ENCODE measurements around the gene UBE2F. TPM values are rescaled to one million over a fixed set of nuclear protein-coding genes. Genes with fewer than 3 reads are reported as not detected.
"Not testable (repeated sequence)": the region's sequence is repeated elsewhere in the genome, so short reads cannot be mapped to it uniquely, and the experiment has no call there.

Gene UBE2F
- polyA plus RNA-seq, 4 donors, result 40.5 to 50.6 (median 45.8) TPM

GRCh38 chr2:237943395-237944094 is 23.3 kb upstream of the UBE2F start:
- DNase-seq (ENCODE audit: low read depth in 4 of 4, low spot score in 3 of 4), result no peak

- no peak for DNase-seq (ENCODE audit: low read depth in 4 of 4, low spot score in 3 of 4)
These were observed 22.5 kb upstream of the UBE2F start for GRCh38 chr2:237944302-237944701.

- no peak for DNase-seq (ENCODE audit: low read depth in 4 of 4, low spot score in 3 of 4)
These were observed 20.4 kb upstream of the UBE2F start for GRCh38 chr2:237946423-237946822.

- DNase-seq (ENCODE audit: low read depth in 4 of 4, low spot score in 3 of 4), result not testable (repeated sequence)
These were observed 15.5 kb upstream of the UBE2F start for GRCh38 chr2:237951354-237951753.

GRCh38 chr2:237951878-237952277 is 14.9 kb upstream of the UBE2F start:
- DNase-seq (ENCODE audit: low read depth in 4 of 4, low spot score in 3 of 4), result no peak

GRCh38 chr2:237952851-237953250 is 14.0 kb upstream of the UBE2F start:
- no peak for DNase-seq (ENCODE audit: low read depth in 4 of 4, low spot score in 3 of 4)

- DNase-seq (ENCODE audit: low read depth in 4 of 4, low spot score in 3 of 4), result no peak
These were observed 11.0 kb upstream of the UBE2F start for GRCh38 chr2:237955640-237956401.

- no peak for DNase-seq (ENCODE audit: low read depth in 4 of 4, low spot score in 3 of 4)
These were observed 10.4 kb upstream of the UBE2F start for GRCh38 chr2:237956402-237956736.

GRCh38 chr2:237961637-237962036 is 5.2 kb upstream of the UBE2F start:
- DNase-seq (ENCODE audit: low read depth in 4 of 4, low spot score in 3 of 4), result no peak

- no peak for DNase-seq (ENCODE audit: low read depth in 4 of 4, low spot score in 3 of 4)
These were observed 4.3 kb upstream of the UBE2F start for GRCh38 chr2:237962432-237963084.

- DNase-seq (ENCODE audit: low read depth in 4 of 4, low spot score in 3 of 4), result not testable (repeated sequence)
These were observed 3.3 kb upstream of the UBE2F start for GRCh38 chr2:237963490-237963991.

- DNase-seq (ENCODE audit: low read depth in 4 of 4, low spot score in 3 of 4), result no peak
These were observed 2.6 kb upstream of the UBE2F start for GRCh38 chr2:237964194-237964577.

GRCh38 chr2:237964578-237965404 is 2.0 kb upstream of the UBE2F start:
- no peak for DNase-seq (ENCODE audit: low read depth in 4 of 4, low spot score in 3 of 4)

GRCh38 chr2:237965844-237966243 is 970 bp upstream of the UBE2F start:
- DNase-seq (ENCODE audit: low read depth in 4 of 4, low spot score in 3 of 4), result not testable (repeated sequence)

- DNase-seq (ENCODE audit: low read depth in 4 of 4, low spot score in 3 of 4), result no peak
These were observed 607 bp upstream of the UBE2F start for GRCh38 chr2:237966250-237966564.

GRCh38 chr2:237967463-237967951 is 693 bp downstream of the UBE2F start:
- no peak for DNase-seq (ENCODE audit: low read depth in 4 of 4, low spot score in 3 of 4)

GRCh38 chr2:237968048-237968862 is 1.4 kb downstream of the UBE2F start:
- peak in 2 of 4 donors; percentile 31 to 41 for DNase-seq (ENCODE audit: low read depth in 4 of 4, low spot score in 3 of 4)

GRCh38 chr2:237971661-237972060 is 4.8 kb downstream of the UBE2F start:
- no peak for DNase-seq (ENCODE audit: low read depth in 4 of 4, low spot score in 3 of 4)

GRCh38 chr2:237972211-237972610 is 5.4 kb downstream of the UBE2F start:
- DNase-seq (ENCODE audit: low read depth in 4 of 4, low spot score in 3 of 4), result no peak

- no peak for DNase-seq (ENCODE audit: low read depth in 4 of 4, low spot score in 3 of 4)
These were observed 6.1 kb downstream of the UBE2F start for GRCh38 chr2:237972936-237973335.
